PC-9 (cell line): ENCODE results near the gene NETO1.

Source experiments
- EZH2 ChIP-seq: fragments of 200-600 bp; sonication (generic); IDR thresholded peaks from 2 replicates; pipeline ENCODE4 v1.8.0; 2017; ENCODE audit warnings: antibody characterized with exemption, low read depth
- TF ChIP-seq, protein P1 (sequence below): fragments of 200-600 bp; sonication (generic); conservative IDR thresholded peaks from 2 replicates; pipeline ENCODE4 v1.6.1; 2017; ENCODE audit warnings: mixed run types, antibody characterized with exemption, mild to moderate bottlenecking, moderate library complexity

DNA sequence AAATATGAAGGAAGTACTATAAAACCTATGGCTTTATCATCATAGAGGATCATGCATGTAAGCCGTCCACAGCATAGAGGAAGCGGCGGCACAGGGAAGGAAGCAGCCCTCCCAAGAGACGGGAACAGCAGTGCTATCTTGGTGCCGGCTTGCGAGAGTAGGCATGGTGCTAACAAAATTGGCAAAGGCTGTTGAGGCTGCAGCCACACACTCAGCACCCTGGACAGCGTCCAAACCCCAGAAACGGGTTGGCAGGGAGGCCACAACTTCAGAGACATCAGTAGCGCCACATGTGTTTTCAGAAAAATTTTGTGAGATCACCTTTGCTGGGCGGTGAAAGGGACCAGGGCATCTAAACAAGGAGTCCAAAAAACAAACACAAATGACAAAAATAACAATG, 37.7 kb downstream of the NETO1 start:
- TF ChIP-seq, protein P1, sequence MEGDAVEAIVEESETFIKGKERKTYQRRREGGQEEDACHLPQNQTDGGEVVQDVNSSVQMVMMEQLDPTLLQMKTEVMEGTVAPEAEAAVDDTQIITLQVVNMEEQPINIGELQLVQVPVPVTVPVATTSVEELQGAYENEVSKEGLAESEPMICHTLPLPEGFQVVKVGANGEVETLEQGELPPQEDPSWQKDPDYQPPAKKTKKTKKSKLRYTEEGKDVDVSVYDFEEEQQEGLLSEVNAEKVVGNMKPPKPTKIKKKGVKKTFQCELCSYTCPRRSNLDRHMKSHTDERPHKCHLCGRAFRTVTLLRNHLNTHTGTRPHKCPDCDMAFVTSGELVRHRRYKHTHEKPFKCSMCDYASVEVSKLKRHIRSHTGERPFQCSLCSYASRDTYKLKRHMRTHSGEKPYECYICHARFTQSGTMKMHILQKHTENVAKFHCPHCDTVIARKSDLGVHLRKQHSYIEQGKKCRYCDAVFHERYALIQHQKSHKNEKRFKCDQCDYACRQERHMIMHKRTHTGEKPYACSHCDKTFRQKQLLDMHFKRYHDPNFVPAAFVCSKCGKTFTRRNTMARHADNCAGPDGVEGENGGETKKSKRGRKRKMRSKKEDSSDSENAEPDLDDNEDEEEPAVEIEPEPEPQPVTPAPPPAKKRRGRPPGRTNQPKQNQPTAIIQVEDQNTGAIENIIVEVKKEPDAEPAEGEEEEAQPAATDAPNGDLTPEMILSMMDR: no peak
- no peak for TF ChIP-seq EZH2
